MV-4-11 (cell line): ENCODE results near the gene HERC4.
"Not testable (repeated sequence)": the region's sequence is repeated elsewhere in the genome, so short reads cannot be mapped to it uniquely, and the experiment has no call there.

Experiments used
- DNase-seq: peaks from one replicate; lab custom pipeline; 2025; lab: John Stamatoyannopoulos, UW

The HERC4 gene

GRCh38 chr10:67878133-67878532 lies 196.9 kb downstream of the HERC4 start:
- no peak for DNase-seq

DNA sequence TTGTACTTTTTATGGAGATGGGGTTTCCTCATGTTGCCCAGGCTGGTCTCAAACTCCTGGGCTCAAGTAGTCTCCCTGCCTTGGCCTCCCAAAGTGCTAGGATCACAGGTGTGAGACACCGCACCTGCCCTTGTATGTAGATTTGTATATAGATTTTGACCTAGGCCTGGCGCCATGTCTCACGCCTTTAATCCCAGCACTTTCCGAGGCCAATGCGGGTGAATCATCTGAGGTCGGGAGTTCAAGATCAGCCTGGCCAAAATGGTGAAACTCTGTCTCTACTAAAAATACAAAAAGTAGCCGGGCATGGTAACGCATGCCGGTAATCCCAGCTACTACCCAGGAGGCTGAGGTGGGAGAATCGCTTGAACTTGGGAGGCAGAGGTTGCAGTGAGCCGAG lies 197.7 kb downstream of the HERC4 start:
- DNase-seq: not testable (repeated sequence)

DNA sequence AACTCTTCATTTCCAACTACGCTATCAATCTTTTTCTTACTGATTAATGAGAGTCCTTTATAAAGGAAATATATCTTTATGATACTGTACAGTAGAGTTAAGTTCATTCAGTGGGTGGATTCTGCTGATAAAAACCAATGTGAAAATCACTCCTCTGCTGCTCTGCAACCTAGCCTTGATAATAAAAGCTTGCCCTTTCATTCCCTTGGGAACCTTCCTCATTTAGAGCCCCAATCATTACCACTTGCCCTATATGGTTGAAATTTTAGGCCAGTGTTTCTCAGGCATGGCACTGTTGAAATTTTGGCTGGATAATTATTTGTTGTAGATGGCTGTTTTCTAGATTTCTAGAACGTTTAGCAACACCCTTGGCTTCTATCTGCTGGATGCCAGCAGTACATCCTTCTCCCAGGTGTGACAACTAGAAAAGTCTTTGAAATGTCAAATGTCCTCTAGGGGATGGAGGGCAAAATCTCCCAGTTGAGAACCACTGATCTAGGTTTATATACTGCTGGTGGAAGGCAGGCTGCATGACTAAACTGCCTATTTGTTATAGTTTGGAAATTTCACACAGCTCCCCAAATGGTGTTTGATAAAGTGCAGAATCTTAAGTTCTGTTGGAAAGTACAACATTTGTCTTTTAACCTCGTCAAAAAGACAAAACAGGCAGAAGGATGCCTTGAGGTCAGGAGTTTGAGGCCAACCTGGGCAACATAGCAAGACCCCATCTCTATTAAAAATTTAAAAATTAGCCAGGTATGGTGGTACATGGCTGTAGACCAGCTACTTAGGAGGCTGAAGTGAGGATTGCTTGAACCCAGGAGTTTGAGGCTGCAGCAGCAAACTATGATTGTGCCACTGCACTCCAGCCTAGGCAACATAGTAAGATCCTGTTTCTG lies 199.5 kb downstream of the HERC4 start:
- no peak for DNase-seq
